HG03520 (cell line): ENCODE measurements around the gene HOXB2.

Experiments used
- ATAC-seq: cut with Tn5 transposase; IDR thresholded peaks from one replicate; pipeline ENCODE4 v1.9.1; 2021; ENCODE audit warnings: mild to moderate bottlenecking, moderate library complexity; ENCODE audit not compliant: unreplicated experiment

HOXB2 gene

GRCh38 chr17:48579471-48579759 is 34.5 kb upstream of the HOXB2 start:
- no peak for ATAC-seq

- ATAC-seq, result no peak
These were observed 33.9 kb upstream of the HOXB2 start for GRCh38 chr17:48578616-48579470.

GRCh38 chr17:48577946-48578615 is 33.2 kb upstream of the HOXB2 start, which contains the start of gene HOXB4:
Gene HOXB4 (minus strand): TSS chr17:48578350. CDS start chr17:48578319, 31 bp downstream.
- ATAC-seq, result no peak

GRCh38 chr17:48577330-48577945 is 32.5 kb upstream of the HOXB2 start:
- ATAC-seq, result no peak

GRCh38 chr17:48576479-48577309 is 31.8 kb upstream of the HOXB2 start:
- ATAC-seq, result no peak

- no peak for ATAC-seq
These were observed 31.0 kb upstream of the HOXB2 start for GRCh38 chr17:48575673-48576478.

- no peak for ATAC-seq
These were observed 30.2 kb upstream of the HOXB2 start for GRCh38 chr17:48575066-48575582.

- no peak for ATAC-seq
These were observed 29.7 kb upstream of the HOXB2 start for GRCh38 chr17:48574505-48575065.

GRCh38 chr17:48571826-48572417 is 27.0 kb upstream of the HOXB2 start:
- ATAC-seq, result no peak

GRCh38 chr17:48571024-48571818 is 26.3 kb upstream of the HOXB2 start:
- ATAC-seq, result no peak

GRCh38 chr17:48570325-48571023 is 25.6 kb upstream of the HOXB2 start:
- no peak for ATAC-seq

GRCh38 chr17:48569674-48570324 is 24.9 kb upstream of the HOXB2 start:
- ATAC-seq, result no peak

- no peak for ATAC-seq
These were observed 24.3 kb upstream of the HOXB2 start for GRCh38 chr17:48569240-48569582.

- no peak for ATAC-seq
These were observed 23.8 kb upstream of the HOXB2 start for GRCh38 chr17:48568499-48569239.

GRCh38 chr17:48567646-48568354 is 22.9 kb upstream of the HOXB2 start:
- ATAC-seq, result no peak

GRCh38 chr17:48567209-48567608 is 22.3 kb upstream of the HOXB2 start:
- ATAC-seq, result no peak
